Measurements from ENCODE around the gene KLF14. TPM values are rescaled to one million over a fixed set of nuclear protein-coding genes. Genes with fewer than 3 reads are reported as not detected.

The KLF14 gene
- total and polyA plus RNA-seq, 9 of the 15 experiments (the other 6 are each of a cell fraction or from before 2014, with no cell fraction given): 0.03 TPM; not detected in 8

- TF ChIP-seq CUX1 (CRISPR knock-in tag; IDR thresholded peaks at IDR 0.05) (no peak), ZNF24 (IDR thresholded peaks at IDR 0.05) (no peak), ZNF224 (CRISPR knock-in tag; IDR thresholded peaks at IDR 0.05) (no peak), ZNF232 (CRISPR knock-in tag; IDR thresholded peaks at IDR 0.05) (no peak), CGGBP1 (CRISPR knock-in tag; IDR thresholded peaks at IDR 0.05) (no peak), FOSL1 (tag; conservative IDR thresholded peaks at IDR 0.05) (no peak), SREBF1 (IDR thresholded peaks at IDR 0.05; ENCODE audit: borderline replicate concordance, low read depth, low read length) (no peak), HSF4 (CRISPR knock-in tag; IDR thresholded peaks at IDR 0.05; ENCODE audit: borderline replicate concordance) (no peak), ZNF668 (CRISPR knock-in tag; IDR thresholded peaks at IDR 0.05) (no peak), ARID3A (IDR thresholded peaks at IDR 0.05; ENCODE audit: borderline replicate concordance, low read depth, low read length) (peak; percentile 82), MAFK (IDR thresholded peaks at IDR 0.05; ENCODE audit: low read length) (0 out of 2 replicates have a peak, but pooled peaks have one; percentile 4), ZBTB33 (CRISPR knock-in tag; IDR thresholded peaks at IDR 0.05) (no peak), HIVEP1 (CRISPR knock-in tag; IDR thresholded peaks at IDR 0.05) (no peak), CTBP1 (IDR thresholded peaks at IDR 0.05; ENCODE audit: borderline replicate concordance) (no peak), ZNF134 (CRISPR knock-in tag; conservative IDR thresholded peaks at IDR 0.05) (no peak), CTCFL (IDR thresholded peaks at IDR 0.05; ENCODE audit: borderline replicate concordance, insufficient read depth, low read depth, low read length, poor library complexity, severe bottlenecking) (peak; percentile 26)
Measured at GRCh38 chr7:130758429-130759056, 24.5 kb upstream of the KLF14 start (continued).
